Thyroid gland (tissue), 4 donors: ENCODE measurements around the gene UBP1. TPM values are rescaled to one million over a fixed set of nuclear protein-coding genes. Genes with fewer than 3 reads are reported as not detected.

Experiments
- DNase-seq, 2 donors: peaks; one replicate each; pipeline ENCODE4 v3.0.0-alpha.2; 2019
- H3K27ac ChIP-seq, 3 donors: fragments of 200-600 bp; sonication (generic); 1 replicate in 2 of 3; 2 replicates in 1 of 3; pipeline ENCODE4 v1.5.1; 2016 to 2019; ENCODE audit warnings: mild to moderate bottlenecking in 1 of 3, moderate library complexity in 1 of 3
- H3K27me3 ChIP-seq: fragments of 200-600 bp; sonication (generic); one replicate; pipeline ENCODE4 v1.5.1; 2019
- H3K36me3 ChIP-seq, 2 donors: fragments of 200-600 bp; sonication (generic); one replicate each; pipeline ENCODE4 v1.5.1; 2016 to 2019
- H3K4me1 ChIP-seq, 2 donors: fragments of 200-600 bp; sonication (generic); one replicate each; pipeline ENCODE4 v1.5.1; 2017 to 2019
- H3K4me3 ChIP-seq, 3 donors: fragments of 200-600 bp; sonication (generic); replicated peaks in 1 of 3; 1 replicate in 2 of 3; 2 replicates in 1 of 3; pipeline ENCODE4 v1.5.1; 2016; ENCODE audit warnings: mild to moderate bottlenecking in 1 of 3
- H3K9me3 ChIP-seq: fragments of 200-600 bp; sonication (generic); one replicate; pipeline ENCODE4 v1.5.1; 2017
- POLR2A ChIP-seq, 2 donors: fragments of 450-650 bp; IDR thresholded peaks; one replicate each; pipeline ENCODE4 v1.6.1; 2017; ENCODE audit warnings: antibody characterized with exemption in 2 of 2, mild to moderate bottlenecking in 2 of 2, moderate library complexity in 1 of 2
- WGBS, 2 donors: methylation state at CpG; one replicate each; pipeline ENCODE4 v1.1.5; 2017; 5-methylcytosine and 5-hydroxymethylcytosine counted together
- intact Hi-C: fragments of 100-400 bp; cut with DNase I; formaldehyde crosslinking; loops from one replicate; pipeline ENCODE4 v1.15.1; 2023
- total RNA-seq, 4 donors: library from RNA; depleted of rRNA; stranded (reverse); fragments of >200 nt; gene quantifications; one replicate each; pipeline ENCODE4 v1.2.3, GENCODE V29; 2016
- TF ChIP-seq, protein P1 (sequence below), 6 experiments: fragments of 200-600 bp in 3 of 6; fragments of 450-650 bp in 3 of 6; sonication (generic) in 3 of 6; IDR thresholded peaks; one replicate each; pipeline ENCODE4 v1.5.1; 2016 to 2019; ENCODE audit warnings: antibody characterized with exemption in 6 of 6, mild to moderate bottlenecking in 2 of 6, inconsistent platforms in 1 of 6, moderate library complexity in 1 of 6

UBP1 gene
- total RNA-seq, 4 donors from 2014 or later, result 55.5 to 108 (median 65.6) TPM

DNA sequence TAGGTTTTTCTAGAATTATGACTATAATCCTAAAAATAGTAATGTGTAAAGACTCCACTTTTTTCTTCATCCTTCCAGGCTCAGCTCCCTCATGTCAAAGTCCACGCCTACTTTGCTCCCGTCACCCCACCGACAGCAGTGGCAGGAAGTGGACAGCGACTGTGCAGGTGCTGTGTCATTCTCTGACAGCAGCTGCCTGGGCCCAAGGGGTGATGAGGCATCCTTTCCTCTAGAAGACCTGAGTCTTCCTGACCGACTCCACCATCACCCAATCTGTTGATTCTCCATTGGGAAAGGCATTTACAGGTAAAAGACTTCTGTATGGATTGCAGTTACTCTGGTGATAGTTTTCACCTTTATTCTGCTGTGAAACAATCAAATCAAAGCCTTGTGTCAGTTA is 54.8 kb downstream of the UBP1 start:
- Histone ChIP-seq H3K4me3 (no peak overlapping the region), H3K27ac (no peak overlapping the region), H3K27me3 (no peaks in the 10 kb centered on the region), H3K9me3 (no peaks in the 10 kb centered on the region), H3K36me3 (peaks cover 19 to 21% of the 10 kb centered on the region in 2 donors), H3K4me1 (no peaks in the 10 kb centered on the region)
- 86 to 89% methylated on average over 5 of the region's 5 CpGs for WGBS, 2 donors
- intact Hi-C loops, result no loop called here
- DNase-seq, result no peak
- TF ChIP-seq, protein P1, sequence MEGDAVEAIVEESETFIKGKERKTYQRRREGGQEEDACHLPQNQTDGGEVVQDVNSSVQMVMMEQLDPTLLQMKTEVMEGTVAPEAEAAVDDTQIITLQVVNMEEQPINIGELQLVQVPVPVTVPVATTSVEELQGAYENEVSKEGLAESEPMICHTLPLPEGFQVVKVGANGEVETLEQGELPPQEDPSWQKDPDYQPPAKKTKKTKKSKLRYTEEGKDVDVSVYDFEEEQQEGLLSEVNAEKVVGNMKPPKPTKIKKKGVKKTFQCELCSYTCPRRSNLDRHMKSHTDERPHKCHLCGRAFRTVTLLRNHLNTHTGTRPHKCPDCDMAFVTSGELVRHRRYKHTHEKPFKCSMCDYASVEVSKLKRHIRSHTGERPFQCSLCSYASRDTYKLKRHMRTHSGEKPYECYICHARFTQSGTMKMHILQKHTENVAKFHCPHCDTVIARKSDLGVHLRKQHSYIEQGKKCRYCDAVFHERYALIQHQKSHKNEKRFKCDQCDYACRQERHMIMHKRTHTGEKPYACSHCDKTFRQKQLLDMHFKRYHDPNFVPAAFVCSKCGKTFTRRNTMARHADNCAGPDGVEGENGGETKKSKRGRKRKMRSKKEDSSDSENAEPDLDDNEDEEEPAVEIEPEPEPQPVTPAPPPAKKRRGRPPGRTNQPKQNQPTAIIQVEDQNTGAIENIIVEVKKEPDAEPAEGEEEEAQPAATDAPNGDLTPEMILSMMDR (IDR thresholded peaks at IDR 0.05), result no peak
- TF ChIP-seq POLR2A (IDR thresholded peaks at IDR 0.05), result no peak

DNA sequence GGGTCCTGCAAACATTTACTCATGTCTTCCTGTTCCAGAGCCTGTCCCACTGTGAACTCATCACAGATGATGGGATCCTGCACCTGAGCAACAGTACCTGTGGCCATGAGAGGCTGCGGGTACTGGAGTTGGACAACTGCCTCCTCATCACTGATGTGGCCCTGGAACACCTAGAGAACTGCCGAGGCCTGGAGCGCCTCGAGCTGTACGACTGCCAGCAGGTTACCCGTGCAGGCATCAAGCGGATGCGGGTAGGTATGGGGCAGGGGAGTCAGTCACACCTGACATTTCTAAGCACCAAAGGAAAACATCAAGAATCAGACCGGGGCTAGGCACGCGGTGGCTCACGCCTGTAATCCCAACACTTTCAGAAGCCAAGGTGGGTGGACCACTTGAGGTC is 56.3 kb downstream of the UBP1 start:
- 93 to 99% methylated on average over 7 to 12 of the region's 12 CpGs for WGBS, 2 donors
- no peaks in the 10 kb centered on the region for H3K4me1 ChIP-seq
- no peaks in the 10 kb centered on the region for H3K27me3 ChIP-seq
- no peak for DNase-seq
- TF ChIP-seq, protein P1 (IDR thresholded peaks at IDR 0.05), result no peak
- TF ChIP-seq POLR2A (IDR thresholded peaks at IDR 0.05), result no peak
- peaks cover 12 to 19% of the 10 kb centered on the region in 2 donors for H3K36me3 ChIP-seq
- intact Hi-C loops, result no loop called here
- no peaks in the 10 kb centered on the region for H3K9me3 ChIP-seq
- H3K4me3 ChIP-seq, result no peak overlapping the region
- H3K27ac ChIP-seq, result no peak overlapping the region

- no peak overlapping the region for H3K4me3 ChIP-seq
- TF ChIP-seq, protein P1 (IDR thresholded peaks at IDR 0.05), result no peak
- no peak for TF ChIP-seq POLR2A (IDR thresholded peaks at IDR 0.05)
- no peak for DNase-seq
- H3K27ac ChIP-seq, result no peak overlapping the region
- intact Hi-C loops, result no loop called here
- H3K36me3 ChIP-seq, result peaks cover 9 to 13% of the 10 kb centered on the region in 2 donors
- no peaks in the 10 kb centered on the region for H3K27me3 ChIP-seq
- H3K4me1 ChIP-seq, result no peaks in the 10 kb centered on the region
- no peaks in the 10 kb centered on the region for H3K9me3 ChIP-seq
- 92% methylated on average over 3 of the region's 3 CpGs for WGBS, 2 donors
Observed at GRCh38 chr3:33380653-33381052, 59.6 kb downstream of the UBP1 start.

DNA sequence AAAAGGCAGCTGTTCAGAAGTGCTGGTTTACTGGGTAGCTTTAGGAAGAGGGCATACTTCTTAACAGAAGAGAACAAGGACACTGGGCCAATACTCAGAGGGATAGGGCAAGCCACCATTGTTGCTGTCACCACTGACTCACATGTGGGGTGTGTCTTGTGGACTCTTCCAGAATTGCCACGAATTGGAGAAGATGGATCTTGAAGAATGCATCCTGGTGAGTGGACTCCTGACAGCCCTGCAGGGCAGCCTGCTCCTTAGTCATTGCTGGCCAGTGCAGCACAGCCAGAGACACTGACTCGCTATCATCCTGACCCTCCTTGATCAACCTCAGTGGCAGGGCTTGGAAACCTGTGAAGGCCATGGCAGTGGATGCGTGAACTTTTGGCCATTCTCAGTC is 62.3 kb downstream of the UBP1 start:
- no peak for DNase-seq
- Histone ChIP-seq H3K27ac (no peak overlapping the region), H3K9me3 (no peaks in the 10 kb centered on the region), H3K36me3 (peaks cover 6 to 7% of the 10 kb centered on the region in 2 donors), H3K27me3 (no peaks in the 10 kb centered on the region), H3K4me1 (no peaks in the 10 kb centered on the region), H3K4me3 (no peak overlapping the region)
- 96 to 100% methylated on average over 2 to 3 of the region's 3 CpGs for WGBS, 2 donors
- intact Hi-C loops, result no loop called here
- TF ChIP-seq, protein P1 (IDR thresholded peaks at IDR 0.05), result no peak
- no peak for TF ChIP-seq POLR2A (IDR thresholded peaks at IDR 0.05)

- intact Hi-C loops, result no loop called here
- Histone ChIP-seq H3K36me3 (peaks cover 6 to 7% of the 10 kb centered on the region in 2 donors), H3K27ac (no peak overlapping the region), H3K4me3 (no peak overlapping the region), H3K9me3 (no peaks in the 10 kb centered on the region), H3K27me3 (no peaks in the 10 kb centered on the region), H3K4me1 (no peaks in the 10 kb centered on the region)
- no peak for DNase-seq
- 86 to 97% methylated on average over 3 of the region's 3 CpGs for WGBS, 2 donors
- no peak for TF ChIP-seq POLR2A (IDR thresholded peaks at IDR 0.05)
- TF ChIP-seq, protein P1 (IDR thresholded peaks at IDR 0.05), result no peak
Observed at GRCh38 chr3:33377489-33377888, 62.7 kb downstream of the UBP1 start.
